Suprapubic skin (tissue), 4 donors: ENCODE results near the gene YY1. TPM values are rescaled to one million over a fixed set of nuclear protein-coding genes. Genes with fewer than 3 reads are reported as not detected.
"Not testable (repeated sequence)": the region's sequence is repeated elsewhere in the genome, so short reads cannot be mapped to it uniquely, and the experiment has no call there.

ENCODE experiments used
- DNase-seq, 2 donors: peaks; one replicate each; pipeline ENCODE4 v3.0.0-alpha.2; 2019; ENCODE audit warnings: low spot score in 2 of 2
- H3K27ac ChIP-seq: fragments of 200-600 bp; sonication (generic); one replicate; pipeline ENCODE4 v1.5.1; 2019
- H3K27me3 ChIP-seq: fragments of 200-600 bp; sonication (generic); one replicate; pipeline ENCODE4 v1.5.1; 2019
- H3K36me3 ChIP-seq: fragments of 200-600 bp; sonication (generic); one replicate; pipeline ENCODE4 v1.5.1; 2019
- H3K4me1 ChIP-seq: fragments of 200-600 bp; sonication (generic); one replicate; pipeline ENCODE4 v1.5.1; 2019
- H3K4me3 ChIP-seq: fragments of 200-600 bp; sonication (generic); one replicate; pipeline ENCODE4 v1.5.1; 2019; ENCODE audit warnings: mild to moderate bottlenecking
- H3K9me3 ChIP-seq: fragments of 200-600 bp; sonication (generic); one replicate; pipeline ENCODE4 v1.5.1; 2019
- EP300 ChIP-seq: sonication (generic); formaldehyde crosslinking; IDR thresholded peaks from one replicate; pipeline ENCODE4 v1.6.1; 2017; ENCODE audit warnings: antibody characterized with exemption
- POLR2A ChIP-seq, 2 donors: fragments of 450-650 bp; IDR thresholded peaks; one replicate each; pipeline ENCODE4 v1.6.1; 2017; ENCODE audit warnings: antibody characterized with exemption in 2 of 2, mild to moderate bottlenecking in 2 of 2, moderate library complexity in 2 of 2
- POLR2AphosphoS5 ChIP-seq, 3 donors: sonication (generic); formaldehyde crosslinking; IDR thresholded peaks; one replicate each; pipeline ENCODE4 v1.6.1; 2017; ENCODE audit warnings: antibody characterized with exemption in 3 of 3
- WGBS: methylation state at CpG from one replicate; pipeline ENCODE4 v1.1.5; 2018; 5-methylcytosine and 5-hydroxymethylcytosine counted together
- total RNA-seq, 4 donors: library from RNA; depleted of rRNA; stranded (reverse); fragments of >200 nt; gene quantifications; one replicate each; pipeline ENCODE4 v1.1.0, GENCODE V29; 2016
- TF ChIP-seq, protein P1 (sequence below), 2 donors: fragments of 200-600 bp in 1 of 2; fragments of 450-650 bp in 1 of 2; sonication (generic) in 1 of 2; IDR thresholded peaks; one replicate each; pipeline ENCODE4 v1.5.1; 2016 to 2019; ENCODE audit warnings: antibody characterized with exemption in 2 of 2, mild to moderate bottlenecking in 1 of 2, moderate library complexity in 1 of 2

The YY1 gene
- total RNA-seq, 4 donors from 2014 or later: 42.1 to 56.3 (median 48.9) TPM

DNA sequence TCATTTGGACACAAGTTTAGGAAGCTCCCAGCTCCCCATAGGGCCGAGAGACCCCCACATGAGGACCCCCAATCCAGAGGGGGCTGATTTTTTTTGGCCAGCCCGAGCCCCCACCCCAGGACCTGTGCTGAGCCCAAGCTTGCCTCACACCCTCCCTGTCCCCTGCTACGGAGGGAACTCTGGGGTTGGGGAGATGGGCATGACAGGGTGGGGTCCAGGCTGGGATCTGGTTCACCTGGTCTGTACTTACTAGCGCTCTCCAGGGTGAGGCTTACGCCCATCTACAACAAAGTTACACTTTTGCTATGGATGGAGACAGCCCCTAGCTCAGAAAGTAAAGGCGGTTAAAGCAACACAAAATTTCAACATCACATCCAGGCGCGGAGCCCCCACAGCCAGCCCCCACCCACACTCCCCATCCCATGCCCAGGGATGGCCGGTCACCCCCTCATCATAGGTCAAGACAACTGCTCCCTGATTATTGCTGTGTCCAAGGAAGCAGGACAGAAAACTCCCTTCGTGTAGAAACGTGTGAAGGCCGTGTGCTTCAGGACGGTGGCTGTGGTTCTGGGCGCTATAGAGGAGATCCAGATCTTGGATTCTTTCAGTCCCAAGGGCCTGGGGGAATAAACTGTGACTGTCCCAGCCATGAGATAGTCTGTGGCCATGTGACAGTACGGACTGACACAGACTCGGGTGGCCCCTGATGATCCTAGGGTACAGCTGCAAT lies 56.6 kb downstream of the YY1 start:
- Histone ChIP-seq H3K36me3 (peaks cover 26% of the 10 kb centered on the region), H3K27ac (no peak overlapping the region), H3K4me3 (no peak overlapping the region), H3K27me3 (no peaks in the 10 kb centered on the region), H3K9me3 (no peaks in the 10 kb centered on the region), H3K4me1 (peaks cover 44% of the 10 kb centered on the region)
- WGBS: 87% methylated on average over 16 of the region's 16 CpGs
- DNase-seq: peak; percentile 52 to 74
- no peak for TF ChIP-seq POLR2AphosphoS5 (IDR thresholded peaks at IDR 0.05)
- TF ChIP-seq EP300: no peak
- TF ChIP-seq, protein P1, sequence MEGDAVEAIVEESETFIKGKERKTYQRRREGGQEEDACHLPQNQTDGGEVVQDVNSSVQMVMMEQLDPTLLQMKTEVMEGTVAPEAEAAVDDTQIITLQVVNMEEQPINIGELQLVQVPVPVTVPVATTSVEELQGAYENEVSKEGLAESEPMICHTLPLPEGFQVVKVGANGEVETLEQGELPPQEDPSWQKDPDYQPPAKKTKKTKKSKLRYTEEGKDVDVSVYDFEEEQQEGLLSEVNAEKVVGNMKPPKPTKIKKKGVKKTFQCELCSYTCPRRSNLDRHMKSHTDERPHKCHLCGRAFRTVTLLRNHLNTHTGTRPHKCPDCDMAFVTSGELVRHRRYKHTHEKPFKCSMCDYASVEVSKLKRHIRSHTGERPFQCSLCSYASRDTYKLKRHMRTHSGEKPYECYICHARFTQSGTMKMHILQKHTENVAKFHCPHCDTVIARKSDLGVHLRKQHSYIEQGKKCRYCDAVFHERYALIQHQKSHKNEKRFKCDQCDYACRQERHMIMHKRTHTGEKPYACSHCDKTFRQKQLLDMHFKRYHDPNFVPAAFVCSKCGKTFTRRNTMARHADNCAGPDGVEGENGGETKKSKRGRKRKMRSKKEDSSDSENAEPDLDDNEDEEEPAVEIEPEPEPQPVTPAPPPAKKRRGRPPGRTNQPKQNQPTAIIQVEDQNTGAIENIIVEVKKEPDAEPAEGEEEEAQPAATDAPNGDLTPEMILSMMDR (IDR thresholded peaks at IDR 0.05): no peak
- no peak for TF ChIP-seq POLR2A (IDR thresholded peaks at IDR 0.05)

DNA sequence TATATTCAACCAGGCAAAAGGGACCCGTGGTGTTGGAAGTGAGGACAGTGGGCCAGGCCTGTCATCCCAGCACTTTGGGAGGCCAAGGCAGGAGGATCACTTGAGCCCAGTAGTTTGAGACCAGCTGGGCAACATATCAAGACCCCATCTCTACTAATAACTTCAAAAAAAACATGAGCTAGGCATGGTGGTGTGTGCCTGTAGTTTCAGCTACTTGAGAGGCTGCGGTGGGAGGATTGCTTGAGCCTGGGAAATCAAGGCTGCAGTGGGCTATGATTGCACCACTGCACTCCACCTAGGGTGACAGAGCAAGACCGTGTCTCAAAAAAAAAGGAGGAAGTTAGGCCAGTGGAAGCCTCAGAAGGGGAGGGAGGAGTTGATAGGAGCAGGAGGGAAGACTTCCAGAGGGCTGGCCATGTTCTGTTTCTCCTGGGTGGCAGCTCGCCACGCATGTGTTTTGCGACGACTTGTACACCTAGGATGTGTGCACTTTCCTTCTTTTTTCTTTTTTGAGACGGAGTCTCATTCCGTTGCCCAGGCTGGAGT lies 57.2 kb downstream of the YY1 start:
- H3K9me3 ChIP-seq: no peaks in the 10 kb centered on the region
- H3K27ac ChIP-seq: peak overlapping the region; percentile 80
- peaks cover 39% of the 10 kb centered on the region for H3K4me1 ChIP-seq
- peak; percentile 49 to 67 for DNase-seq
- H3K27me3 ChIP-seq: no peaks in the 10 kb centered on the region
- WGBS: 82% methylated on average over 9 of the region's 9 CpGs
- no peak overlapping the region for H3K4me3 ChIP-seq
- TF ChIP-seq POLR2AphosphoS5 (IDR thresholded peaks at IDR 0.05) (no peak), EP300 (no peak), POLR2A (IDR thresholded peaks at IDR 0.05) (no peak)
- TF ChIP-seq, protein P1 (IDR thresholded peaks at IDR 0.05): no peak
- peaks cover 20% of the 10 kb centered on the region for H3K36me3 ChIP-seq

DNA sequence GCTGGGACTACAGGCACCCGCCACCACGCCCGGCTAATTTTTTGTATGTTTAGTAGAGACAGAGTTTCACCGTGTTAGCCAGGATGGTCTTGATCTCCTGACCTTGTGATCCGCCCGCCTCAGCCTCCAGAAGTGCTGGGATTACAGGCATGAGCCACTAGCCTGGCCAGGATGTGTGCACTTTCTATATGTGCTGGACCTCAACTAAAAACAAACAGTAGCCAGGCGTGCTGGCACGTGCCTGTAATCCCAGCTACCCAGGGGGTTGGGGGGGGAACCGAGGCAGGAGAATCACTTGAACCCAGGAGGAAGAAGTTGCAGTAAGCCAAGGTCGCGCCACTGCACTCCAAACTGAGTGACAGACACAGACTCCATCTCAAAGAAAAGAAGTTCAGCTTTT lies 57.8 kb downstream of the YY1 start:
- H3K4me3 ChIP-seq: peak overlapping the region; percentile 10
- peak; percentile 54 to 57 for DNase-seq
- 92% methylated on average over 11 of the region's 11 CpGs for WGBS
- H3K9me3 ChIP-seq, H3K27me3 ChIP-seq: not testable (repeated sequence)
- H3K27ac ChIP-seq: peak overlapping the region; percentile 80
- peaks cover 39% of the 10 kb centered on the region for H3K4me1 ChIP-seq
- peaks cover 16% of the 10 kb centered on the region for H3K36me3 ChIP-seq

DNA sequence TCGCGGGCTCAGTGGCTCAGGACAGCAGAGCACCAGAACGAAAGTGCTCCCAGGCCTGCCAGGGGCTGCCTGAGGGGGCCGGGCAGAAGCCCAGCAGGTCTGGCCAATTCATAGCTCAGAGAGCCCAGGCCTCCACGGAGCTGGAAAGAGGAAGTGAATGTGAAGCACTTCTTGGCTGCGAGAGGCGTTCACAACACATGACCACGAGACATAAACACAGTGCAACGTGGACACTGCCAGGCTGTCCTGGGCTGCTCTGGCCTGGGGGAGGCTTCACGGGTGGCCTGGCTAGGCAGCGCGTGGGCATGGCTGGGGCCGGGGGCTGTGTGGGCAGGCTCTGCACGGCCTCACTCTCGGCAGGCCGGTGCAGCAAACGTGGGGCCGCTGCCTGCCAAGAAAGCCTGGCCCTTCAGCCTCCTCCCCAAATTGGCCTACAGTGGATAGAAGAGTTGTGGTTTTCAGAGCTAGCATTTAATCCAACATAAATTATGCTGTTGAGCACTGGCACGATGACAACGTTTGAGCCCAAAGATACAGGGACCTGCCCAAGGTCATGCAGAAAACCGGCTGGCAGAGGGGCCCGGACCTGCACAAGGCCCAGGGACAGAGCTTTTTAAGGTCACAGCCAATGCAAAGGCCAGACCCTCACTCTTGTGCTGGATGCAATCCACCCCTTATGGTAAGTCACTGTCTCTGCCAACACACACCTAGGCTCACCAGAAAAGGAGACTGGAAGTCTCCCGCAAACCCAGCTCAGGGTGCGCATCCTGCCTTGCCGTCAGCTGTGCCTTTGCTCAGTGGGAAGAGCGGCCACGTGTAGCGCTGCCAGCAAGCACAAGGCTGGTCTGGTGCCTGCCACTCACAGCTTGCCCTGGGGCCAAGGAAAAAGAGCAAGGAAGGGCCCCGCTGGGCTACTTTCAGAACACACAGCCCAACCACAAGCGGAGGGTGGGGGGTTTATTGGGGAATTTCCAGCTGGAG lies 58.7 kb downstream of the YY1 start:
- peak overlapping the region; percentile 80 for H3K27ac ChIP-seq
- H3K4me3 ChIP-seq: peak overlapping the region; percentile 10
- no peak for TF ChIP-seq POLR2AphosphoS5 (IDR thresholded peaks at IDR 0.05)
- TF ChIP-seq EP300: no peak
- TF ChIP-seq, protein P1 (IDR thresholded peaks at IDR 0.05): no peak
- no peaks in the 10 kb centered on the region for H3K27me3 ChIP-seq
- WGBS: 49% methylated on average over 19 of the region's 30 CpGs
- peaks cover 46% of the 10 kb centered on the region for H3K4me1 ChIP-seq
- peaks cover 7% of the 10 kb centered on the region for H3K36me3 ChIP-seq
- H3K9me3 ChIP-seq: no peaks in the 10 kb centered on the region
- DNase-seq: peak; percentile 86 to 88

DNA sequence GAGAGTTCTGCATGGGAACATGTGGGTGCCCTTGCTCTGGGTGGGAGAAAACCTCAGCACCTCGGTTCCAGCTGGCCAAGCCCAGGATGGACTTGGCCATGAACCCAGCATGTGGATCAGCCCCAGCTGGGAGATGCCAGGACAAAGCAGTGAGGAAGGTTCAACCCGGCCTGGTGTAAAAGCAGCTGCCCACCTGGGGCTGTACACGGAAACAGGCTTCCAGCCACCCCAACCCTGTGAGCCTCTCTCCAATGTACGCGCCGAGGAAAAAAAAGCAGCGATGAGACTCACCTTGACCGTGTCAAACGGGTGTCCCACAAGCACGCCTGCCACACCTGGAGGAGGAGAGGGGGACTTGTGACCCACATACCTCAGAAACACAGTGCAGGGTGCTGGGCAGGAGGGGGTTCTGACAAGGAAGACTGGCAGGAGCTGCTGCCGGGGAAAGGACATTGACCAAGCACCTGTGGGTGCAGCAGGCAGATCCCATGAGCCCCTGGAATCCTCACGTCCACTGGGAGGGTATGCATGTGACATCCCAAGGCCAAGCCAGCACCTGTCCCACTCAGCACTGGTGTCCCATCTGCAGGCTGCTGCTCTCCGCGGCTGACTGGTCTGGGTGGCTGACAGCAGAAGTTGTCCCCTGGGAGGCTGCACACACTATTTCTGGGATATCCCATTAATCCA lies 59.8 kb downstream of the YY1 start:
- H3K27ac ChIP-seq: no peak overlapping the region
- peak in 1 of 2 donors; percentile 48 for DNase-seq

More for the DNA sequence above, 59.8 kb downstream of the YY1 start:
- Histone ChIP-seq H3K27me3 (no peaks in the 10 kb centered on the region), H3K9me3 (no peaks in the 10 kb centered on the region), H3K36me3 (peaks cover 3% of the 10 kb centered on the region), H3K4me1 (peaks cover 54% of the 10 kb centered on the region), H3K4me3 (no peak overlapping the region)
- TF ChIP-seq POLR2AphosphoS5 (IDR thresholded peaks at IDR 0.05): no peak
- no peak for TF ChIP-seq POLR2A (IDR thresholded peaks at IDR 0.05)
- no peak for TF ChIP-seq EP300
- TF ChIP-seq, protein P1 (IDR thresholded peaks at IDR 0.05): no peak
- 91% methylated on average over 12 of the region's 14 CpGs for WGBS
